GM21390 (cell line): ENCODE data around the gene PPP3CB.
"Not testable (repeated sequence)": the region's sequence is repeated elsewhere in the genome, so short reads cannot be mapped to it uniquely, and the experiment has no call there.

Experiments used
- ATAC-seq: cut with Tn5 transposase; IDR thresholded peaks from one replicate; pipeline ENCODE4 v1.9.1; 2021; ENCODE audit not compliant: unreplicated experiment

Gene PPP3CB

GRCh38 chr10:73416571-73416970 lies 79.3 kb downstream of the PPP3CB start:
- ATAC-seq = no peak

- peak; percentile 32 for ATAC-seq
Observed at GRCh38 chr10:73414230-73414945, 81.4 kb downstream of the PPP3CB start.

GRCh38 chr10:73413528-73414229 lies 82.1 kb downstream of the PPP3CB start, which contains the start of gene ANXA7:
TSS of gene ANXA7 (minus strand) at chr10:73414058. CDS start at chr10:73400856, 13,202 bp downstream.
- peak; percentile 89 for ATAC-seq

- ATAC-seq = peak; percentile 5
Observed at GRCh38 chr10:73413108-73413527, 82.7 kb downstream of the PPP3CB start.

GRCh38 chr10:73410897-73411296 lies 84.9 kb downstream of the PPP3CB start:
- no peak for ATAC-seq

- ATAC-seq = no peak
Observed at GRCh38 chr10:73408978-73409521, 86.8 kb downstream of the PPP3CB start.

- ATAC-seq = no peak
Observed at GRCh38 chr10:73408061-73408460, 87.8 kb downstream of the PPP3CB start.

GRCh38 chr10:73407495-73407894 lies 88.3 kb downstream of the PPP3CB start:
- ATAC-seq = no peak

- no peak for ATAC-seq
Observed at GRCh38 chr10:73406846-73407245, 89.0 kb downstream of the PPP3CB start.

- no peak for ATAC-seq
Observed at GRCh38 chr10:73405556-73405955, 90.3 kb downstream of the PPP3CB start.

- ATAC-seq = no peak
Observed at GRCh38 chr10:73404690-73405089, 91.1 kb downstream of the PPP3CB start.

- no peak for ATAC-seq
Observed at GRCh38 chr10:73401636-73402035, 94.2 kb downstream of the PPP3CB start.

GRCh38 chr10:73399063-73399462 lies 96.8 kb downstream of the PPP3CB start:
- ATAC-seq = no peak

- ATAC-seq = no peak
Observed at GRCh38 chr10:73398024-73398423, 97.8 kb downstream of the PPP3CB start.

- not testable (repeated sequence) for ATAC-seq
Observed at GRCh38 chr10:73394325-73394724, 101.5 kb downstream of the PPP3CB start.

GRCh38 chr10:73388228-73388627 lies 107.6 kb downstream of the PPP3CB start:
- ATAC-seq = no peak

GRCh38 chr10:73386583-73386982 lies 109.2 kb downstream of the PPP3CB start:
- ATAC-seq = no peak
